NCI-H128 (cell line): ENCODE measurements around the gene ADCY6.

ENCODE experiments used
- DNase-seq: peaks from one replicate; lab custom pipeline; 2025; ENCODE audit not compliant: unreplicated experiment; lab: John Stamatoyannopoulos, UW

ADCY6 gene

DNA sequence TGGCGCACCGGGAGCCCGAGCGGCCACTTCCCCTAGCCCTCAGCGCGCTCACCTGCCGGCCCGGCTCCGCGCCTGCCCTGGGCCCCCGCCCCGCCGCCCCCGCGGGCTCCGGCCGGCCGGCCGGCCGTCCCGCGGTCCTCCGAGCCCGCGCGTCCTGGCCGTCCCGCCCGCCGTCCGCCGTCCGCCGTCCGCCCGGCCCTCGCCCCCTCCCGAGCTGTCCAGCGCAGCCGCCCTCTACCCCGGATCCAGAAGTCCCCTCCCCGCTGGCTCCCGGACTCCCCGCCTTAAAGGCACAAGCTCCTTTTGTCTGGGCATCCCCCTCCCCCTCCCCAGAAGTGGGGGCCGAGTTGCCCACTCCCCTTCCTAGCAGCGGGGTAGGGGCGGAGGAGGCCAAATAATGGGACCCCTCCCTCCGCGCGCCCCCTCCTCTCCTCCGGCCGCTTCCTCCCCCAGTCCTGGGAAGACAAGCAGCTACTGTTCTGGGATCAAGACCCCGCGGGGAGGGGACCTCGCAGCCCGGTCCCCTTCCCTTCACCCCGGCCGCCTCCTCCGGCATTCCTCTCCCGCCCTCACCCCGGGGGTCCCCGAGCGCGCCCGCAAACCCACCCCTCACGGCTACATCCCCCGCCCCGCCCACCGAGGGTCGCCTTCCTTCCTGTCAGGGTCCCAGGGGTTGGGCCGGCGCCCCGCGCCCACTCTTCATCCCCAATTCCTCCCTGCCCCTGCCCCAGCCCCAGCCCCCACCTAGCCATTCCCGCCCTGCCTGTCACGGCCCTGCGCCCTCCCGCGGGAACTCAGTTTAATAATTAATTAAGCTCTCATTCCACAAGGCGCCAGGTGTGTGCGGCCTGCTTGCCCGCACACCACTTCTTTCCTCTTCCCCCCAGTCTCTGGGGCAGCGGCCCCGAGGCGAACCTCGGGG is at the start of gene ADCY6:
TSS of gene ADCY6 (minus strand) at position 236 of the 922 bp plus-strand sequence. CDS start 5,655 bp downstream, outside the sequence.
- DNase-seq, result no peak

DNA sequence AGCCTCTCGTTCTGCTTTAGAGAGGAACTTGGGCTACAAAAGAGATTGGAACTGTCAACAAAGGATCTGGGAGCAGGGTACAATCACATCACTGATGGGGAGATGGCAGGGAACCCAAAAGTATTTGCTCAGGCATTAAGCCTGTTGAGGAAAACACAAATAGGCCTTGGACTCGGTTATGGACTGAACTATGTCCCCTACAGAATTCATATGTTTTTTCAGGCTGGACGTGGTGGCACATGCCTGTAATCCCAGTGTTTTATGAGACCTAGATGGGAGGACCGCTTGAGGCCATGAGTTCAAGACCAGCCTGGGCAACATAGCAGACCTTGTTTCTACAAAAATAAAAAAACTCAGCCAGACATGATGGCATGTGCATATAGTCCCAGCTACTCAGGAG is 49.2 kb upstream of the ADCY6 start:
- no peak for DNase-seq

DNA sequence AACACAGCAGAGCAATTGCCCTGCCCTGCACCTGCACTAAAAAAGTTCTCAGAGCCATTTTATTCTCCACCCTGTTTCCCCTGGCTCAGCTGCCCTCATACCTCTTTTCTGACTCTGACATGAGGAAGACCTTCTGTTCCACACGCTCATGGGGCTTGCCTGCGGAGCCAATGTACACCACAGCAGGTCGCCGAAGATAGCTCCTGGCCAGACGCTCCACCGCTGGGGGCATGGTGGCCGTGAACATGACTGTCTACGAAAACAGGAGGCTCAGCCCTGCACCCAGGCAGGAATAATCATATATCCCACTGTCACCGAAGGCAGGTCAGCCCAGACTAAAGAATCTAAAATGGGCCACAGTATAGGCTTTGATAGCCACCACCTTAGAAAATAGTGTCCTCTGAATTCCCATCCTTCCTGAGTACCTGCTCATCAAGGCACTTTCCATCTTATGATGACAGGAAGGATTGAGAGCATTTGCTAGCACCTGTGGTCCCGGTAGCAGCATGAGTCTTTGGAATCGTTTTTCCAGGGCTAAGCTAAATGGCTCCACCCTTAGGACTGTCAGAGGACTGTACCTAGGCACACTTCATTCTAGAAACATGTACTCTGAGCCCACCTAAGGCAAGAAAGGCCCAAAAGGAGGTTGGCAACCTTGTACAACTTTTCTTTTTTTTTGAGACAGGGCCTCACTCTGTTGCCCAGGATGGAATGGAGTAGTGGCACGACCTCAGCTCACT is 43.6 kb upstream of the ADCY6 start:
- no peak for DNase-seq

DNA sequence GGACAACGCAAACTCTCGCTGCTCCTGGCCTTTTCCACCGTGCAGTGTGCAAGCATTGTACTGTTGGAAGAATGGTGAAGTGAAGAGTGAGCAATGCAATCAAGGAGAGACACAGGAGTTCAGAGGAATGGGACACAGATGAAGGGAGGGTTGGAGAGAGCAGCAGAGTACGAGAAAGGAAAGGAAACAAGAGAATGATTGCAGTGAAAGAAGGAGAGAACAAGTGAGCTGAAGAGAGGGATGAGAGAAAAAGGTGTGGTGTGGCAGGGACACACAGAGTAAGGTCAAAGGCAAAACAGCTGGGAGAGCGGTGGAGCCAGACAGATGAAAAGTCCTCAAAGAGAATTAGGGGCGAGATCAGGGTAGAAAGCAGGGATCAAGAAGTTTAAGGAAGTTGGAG is 42.4 kb upstream of the ADCY6 start:
- no peak for DNase-seq

DNA sequence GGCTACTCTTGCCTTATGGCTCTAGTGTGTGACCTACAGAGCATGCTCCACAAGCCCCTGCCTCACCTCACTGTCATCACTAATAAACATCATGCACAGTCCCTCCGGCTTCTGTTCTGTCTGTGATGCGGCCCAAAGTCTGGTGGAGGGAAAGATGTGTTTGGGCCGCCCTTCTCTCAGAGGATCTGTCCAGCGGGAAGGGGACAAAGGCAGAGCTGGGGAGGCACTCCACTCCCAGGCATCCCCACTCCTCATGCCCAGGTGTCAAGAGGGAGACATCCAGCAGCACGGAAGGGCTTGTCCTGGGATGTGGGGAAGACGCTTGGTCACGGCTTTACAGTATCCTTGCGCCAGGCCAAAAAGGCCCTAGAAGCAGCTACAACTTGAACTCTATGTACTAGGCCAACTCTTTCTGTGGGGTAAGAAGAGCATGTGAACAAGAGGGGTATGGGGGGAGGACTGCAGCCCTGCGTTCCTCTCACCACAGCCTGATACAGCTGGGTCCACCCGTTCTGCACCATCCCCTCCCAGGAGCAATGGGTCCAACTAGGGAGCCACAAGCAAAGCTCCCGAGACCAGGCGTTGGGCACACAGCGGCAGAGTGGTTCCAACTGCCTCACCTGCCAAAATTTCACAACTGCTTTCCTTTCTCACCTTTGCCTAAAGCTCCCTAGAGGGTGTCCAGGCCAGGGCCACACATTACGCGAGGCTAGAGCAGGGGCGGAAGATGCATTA is 40.1 kb upstream of the ADCY6 start:
- no peak for DNase-seq

DNA sequence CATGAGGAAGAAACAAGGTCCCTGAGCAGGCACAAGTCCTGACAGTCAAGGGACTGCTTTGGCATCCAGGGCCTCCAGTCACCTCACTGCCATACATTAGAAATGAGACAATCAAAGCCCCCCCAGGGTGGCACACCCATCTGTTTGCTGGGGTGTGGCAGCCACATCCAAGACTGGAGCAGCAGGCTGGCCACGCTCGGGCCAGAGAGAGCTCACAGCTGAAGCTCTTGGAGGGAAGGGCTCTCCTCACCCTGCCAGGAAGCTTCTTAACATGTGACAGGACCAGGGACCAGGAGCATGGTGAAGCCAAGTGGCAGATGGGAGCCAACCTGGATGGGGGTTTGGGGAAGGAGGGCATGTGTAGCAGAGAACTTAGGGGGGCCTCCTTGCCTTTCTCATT is 39.4 kb upstream of the ADCY6 start:
- DNase-seq, result no peak

DNA sequence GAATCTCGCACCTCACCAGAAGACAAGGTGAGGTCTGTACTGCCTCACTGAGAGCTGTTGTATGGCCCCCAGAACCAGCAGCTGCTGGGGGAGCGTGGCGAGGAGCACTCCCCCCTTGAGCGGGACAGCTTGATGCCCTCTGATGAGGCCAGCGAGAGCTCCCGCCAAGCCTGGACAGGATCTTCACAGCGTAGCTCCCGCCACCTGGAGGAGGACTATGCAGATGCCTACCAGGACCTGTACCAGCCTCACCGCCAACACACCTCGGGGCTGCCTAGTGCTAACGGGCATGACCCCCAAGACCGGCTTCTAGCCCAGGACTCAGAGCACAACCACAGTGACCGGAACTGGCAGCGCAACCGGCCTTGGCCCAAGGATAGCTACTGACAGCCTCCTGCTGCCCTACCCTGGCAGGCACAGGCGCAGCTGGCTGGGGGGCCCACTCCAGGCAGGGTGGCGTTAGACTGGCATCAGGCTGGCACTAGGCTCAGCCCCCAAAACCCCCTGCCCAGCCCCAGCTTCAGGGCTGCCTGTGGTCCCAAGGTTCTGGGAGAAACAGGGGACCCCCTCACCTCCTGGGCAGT is 38.7 kb upstream of the ADCY6 start:
- DNase-seq, result no peak

DNA sequence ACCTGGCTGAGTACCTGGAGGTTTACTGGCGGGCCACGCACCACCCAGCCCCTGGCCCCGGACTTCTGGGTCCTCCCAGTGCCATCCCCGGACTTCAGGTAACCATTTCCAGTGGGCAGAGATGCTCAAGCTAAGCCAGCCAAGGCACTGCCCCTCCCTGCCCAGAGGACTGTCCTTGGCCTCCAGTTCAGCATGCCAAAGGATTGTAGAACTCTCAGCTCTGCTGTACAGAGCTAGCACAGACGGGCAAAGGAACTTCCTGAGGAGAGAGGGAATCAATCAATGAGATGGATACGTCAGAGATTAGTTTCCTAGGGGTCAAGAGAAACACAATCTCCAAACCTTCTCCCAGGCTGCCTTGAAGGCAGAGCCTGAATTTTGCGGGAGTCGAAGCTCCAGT is 38.1 kb upstream of the ADCY6 start:
- no peak for DNase-seq

DNA sequence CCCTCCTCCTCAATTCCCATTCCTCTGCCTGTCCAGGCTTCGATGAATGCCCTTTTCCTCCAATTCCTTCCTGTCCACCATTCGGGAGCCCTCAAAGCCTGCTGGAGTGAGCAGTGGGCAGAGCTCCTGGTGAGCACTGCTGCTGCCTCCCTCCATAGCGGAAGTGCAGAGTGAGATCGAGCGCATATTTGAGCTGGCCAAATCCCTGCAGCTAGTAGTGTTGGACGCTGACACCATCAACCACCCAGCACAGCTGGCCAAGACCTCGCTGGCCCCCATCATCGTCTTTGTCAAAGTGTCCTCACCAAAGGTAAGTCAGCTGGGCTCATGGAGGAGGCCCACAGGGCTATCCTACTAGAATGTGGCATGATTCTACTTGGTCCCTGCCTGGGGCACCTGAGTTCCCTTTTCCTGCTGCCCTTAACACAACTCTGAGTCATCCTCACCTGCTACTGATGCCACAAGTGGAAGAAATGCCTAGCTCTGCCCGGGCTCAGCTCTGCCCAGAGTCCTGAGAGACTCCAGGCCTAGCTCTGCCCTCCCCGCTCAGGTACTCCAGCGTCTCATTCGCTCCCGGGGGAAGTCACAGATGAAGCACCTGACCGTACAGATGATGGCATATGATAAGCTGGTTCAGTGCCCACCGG is 37.4 kb upstream of the ADCY6 start:
- DNase-seq, result no peak

DNA sequence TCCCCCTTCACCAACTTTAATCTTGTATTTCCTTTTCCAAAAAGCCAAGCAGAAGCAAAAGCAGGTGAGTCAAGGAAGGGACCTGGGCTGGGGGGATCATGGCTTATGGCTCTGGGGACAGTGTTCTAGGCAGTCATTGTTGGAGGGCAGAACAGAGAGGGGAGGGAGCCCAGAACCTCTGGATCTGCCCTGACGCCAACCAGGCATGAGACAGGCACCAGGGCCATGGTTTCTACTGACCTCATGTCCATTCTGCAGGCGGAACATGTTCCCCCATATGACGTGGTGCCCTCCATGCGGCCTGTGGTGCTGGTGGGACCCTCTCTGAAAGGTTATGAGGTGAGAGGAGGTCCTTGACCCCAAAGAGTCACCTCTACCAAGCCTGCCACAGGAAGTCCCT is 36.0 kb upstream of the ADCY6 start:
- no peak for DNase-seq

DNA sequence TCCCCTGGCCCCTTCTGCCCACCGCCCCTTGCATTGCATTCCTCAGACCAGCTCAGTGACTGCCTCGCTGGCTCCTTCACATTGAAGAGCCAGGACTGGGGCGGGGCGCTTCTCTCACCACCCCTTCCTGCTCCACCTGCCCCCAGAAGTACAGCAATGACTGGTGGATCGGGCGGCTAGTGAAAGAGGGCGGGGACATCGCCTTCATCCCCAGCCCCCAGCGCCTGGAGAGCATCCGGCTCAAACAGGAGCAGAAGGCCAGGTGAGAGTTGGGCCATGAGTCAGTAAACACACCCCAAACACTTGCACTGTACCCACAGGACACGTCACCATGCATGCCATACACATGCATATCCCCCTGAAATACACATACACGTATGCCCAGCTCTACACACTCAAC is 35.2 kb upstream of the ADCY6 start:
- DNase-seq, result no peak

DNA sequence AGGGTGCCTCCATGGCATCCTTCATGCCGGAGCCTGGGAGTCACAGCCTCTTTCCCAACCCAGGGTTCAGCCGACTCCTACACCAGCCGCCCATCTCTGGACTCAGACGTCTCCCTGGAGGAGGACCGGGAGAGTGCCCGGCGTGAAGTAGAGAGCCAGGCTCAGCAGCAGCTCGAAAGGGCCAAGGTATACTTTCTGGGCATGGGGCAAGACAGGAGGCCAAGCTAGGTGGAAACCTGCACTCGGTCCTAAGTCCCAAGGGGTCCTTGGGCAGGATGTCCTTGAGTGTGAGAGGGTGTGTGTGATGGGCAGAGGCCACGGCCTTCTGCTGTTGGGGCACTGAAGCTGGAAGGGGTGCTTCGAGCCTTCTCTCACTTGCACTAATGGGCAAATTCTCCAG is 34.4 kb upstream of the ADCY6 start:
- no peak for DNase-seq

DNA sequence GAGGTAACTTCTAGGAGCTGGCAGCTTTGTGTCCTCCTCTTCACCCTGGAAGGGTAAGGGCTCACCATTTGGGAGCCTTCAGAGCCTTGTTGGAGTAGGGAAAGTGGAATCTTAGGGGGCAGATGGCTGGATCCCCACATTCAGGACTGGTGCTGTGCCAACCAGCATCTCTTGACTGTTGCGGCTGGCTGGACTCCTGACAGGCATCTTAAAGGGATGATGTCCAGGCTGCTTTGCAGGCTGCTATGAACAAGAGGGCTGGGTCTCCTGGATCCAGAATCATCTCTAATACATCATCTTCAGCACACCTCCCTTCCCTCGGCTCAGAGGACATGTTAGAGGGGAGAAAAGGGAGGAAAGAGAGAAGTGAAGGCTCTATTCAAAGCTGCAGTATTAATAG is 33.8 kb upstream of the ADCY6 start:
- DNase-seq, result no peak

DNA sequence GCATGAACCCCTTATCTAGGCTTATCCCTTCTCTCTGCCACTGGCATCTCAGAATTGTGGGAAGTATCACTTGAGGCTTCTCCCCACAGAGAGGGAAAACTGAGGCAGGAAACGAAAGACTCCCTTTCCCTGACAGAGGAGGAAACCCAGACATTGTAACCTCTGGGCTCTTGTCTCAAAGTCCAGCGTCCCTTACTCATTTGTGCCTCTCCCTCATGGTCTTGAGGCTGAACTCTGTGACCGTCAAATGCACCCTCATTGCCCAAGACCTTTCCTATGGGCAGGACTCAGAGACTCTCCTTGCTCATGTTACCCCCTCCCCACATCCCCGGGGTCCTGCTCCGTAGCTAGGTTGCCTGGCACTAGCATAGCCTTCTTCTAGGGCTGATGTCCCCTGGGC is 33.2 kb upstream of the ADCY6 start:
- DNase-seq, result no peak

DNA sequence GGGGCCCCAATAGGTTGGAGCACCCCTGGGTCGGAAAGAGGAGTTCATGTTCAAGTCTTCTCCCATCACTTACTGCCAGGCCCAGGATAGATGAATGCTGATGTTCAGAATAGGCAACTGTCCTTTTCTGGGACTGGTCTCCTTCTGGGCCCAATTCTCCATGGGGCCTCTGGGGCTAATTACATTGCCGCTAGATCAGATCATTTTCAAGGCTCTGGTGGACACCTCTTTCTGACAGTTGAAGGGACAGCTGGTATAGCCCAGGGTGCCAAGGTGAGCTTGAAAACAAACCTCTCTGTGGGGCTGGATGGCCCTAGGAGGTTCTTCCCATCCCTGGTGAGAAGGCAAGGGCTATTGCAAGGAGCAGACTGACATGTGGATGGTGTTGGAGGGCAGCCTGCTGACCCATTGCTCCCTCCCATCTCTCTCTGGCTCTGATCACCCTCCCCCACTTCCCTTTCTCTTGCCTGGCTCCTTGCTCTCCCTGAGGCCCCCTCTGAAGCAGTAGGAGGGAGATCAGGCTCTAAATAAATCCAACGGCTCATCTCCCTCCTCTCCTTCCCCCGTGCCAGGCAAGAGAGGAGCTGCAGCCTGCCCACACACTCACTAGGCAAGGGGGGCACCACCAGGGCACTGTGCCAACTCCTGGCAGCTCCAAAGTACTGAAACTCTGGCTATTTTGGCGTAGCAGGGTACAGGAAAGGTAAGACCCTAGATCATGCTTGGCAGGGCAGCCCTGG is 31.3 kb upstream of the ADCY6 start:
- DNase-seq, result no peak

DNA sequence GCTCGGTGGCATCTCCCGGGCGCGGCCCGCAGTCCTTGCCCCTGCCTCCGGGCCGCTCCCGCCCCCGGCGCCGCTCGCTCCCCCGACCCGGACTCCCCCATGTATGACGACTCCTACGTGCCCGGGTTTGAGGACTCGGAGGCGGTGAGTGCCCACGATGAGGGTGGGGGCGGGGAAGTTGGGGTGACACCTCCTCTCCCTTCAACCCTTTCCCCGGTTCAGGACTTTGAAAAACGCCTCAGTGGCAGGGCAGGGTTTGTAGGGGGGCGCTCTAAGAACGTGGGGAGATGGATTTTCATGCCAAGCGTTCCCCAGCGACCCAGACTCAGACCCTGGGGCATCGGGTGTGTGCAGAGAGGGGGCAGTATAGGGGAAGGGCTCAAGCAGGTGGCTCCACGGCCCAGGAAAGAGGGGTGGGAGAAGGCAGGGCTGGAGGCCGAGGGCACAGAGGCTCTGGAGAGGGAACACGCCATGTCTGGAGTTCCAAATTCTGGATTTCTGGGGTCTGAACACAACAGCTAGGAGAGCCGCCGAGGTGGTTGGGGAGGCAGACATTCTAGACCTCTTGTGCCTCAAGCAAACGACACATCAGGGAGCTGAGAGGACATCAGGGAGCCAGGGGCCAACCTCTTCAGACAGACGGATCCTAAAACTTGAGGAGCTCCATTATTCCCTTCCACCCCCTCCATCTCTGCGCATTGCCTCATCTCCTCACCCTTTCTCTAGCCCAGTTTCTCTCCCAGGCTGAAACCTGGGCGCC is 30.1 kb upstream of the ADCY6 start:
- DNase-seq, result no peak

DNA sequence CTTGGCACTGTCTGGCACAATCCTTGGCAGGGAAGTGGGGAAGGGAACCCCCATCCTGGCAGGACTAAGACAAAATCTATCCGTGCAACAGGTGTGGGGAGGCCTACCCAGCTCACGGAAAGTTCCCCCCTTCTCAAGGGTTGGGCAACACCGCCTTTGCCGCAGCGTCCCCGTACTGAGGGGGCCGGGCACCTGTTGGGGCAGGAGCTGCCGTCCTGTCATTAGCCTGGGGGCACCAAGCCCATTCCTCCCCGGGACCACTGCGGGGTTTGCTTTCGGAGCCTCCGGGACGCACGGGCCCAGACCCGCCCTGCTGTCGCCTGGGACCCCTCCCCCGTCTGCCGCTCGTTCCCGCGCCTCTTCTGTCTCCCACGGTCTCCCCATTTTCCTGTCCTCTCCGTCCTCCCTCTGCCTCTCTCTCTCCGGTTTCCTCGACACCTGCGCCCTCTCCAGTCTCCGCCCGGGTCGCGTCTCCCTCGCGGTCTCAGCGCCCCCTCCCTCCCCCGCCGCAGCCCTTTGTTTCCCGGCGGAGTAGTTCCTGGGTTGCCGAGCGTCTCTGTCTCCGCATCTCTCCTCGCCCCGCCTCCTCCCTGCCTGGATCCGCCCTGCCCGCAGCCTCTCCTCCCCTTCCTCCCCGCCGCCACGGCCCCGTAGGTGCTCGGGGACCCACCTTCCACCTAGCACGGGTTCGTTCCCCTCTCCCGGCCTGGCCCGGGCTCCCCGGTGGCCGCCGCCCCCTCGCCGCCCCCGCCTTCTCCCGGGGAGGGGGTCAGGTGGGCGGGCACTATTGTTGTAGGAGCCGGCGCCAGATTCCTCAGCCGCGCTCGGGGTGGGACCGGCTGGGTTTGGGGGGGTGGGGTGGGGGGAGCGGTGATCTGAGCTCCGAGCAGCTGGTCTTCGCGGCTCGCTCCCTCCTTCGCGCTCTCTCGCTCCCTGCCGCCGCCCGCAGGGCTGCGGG is 29.3 kb upstream of the ADCY6 start, which contains the start of gene CACNB3:
TSS of gene CACNB3 (plus strand) at position 624 of the 958 bp plus-strand sequence. CDS start 434 bp downstream, outside the sequence.
- DNase-seq, result peak; percentile 90
